Left cardiac atrium (tissue), 4 donors: ENCODE data around the gene NDC80. TPM values are rescaled to one million over a fixed set of nuclear protein-coding genes. Genes with fewer than 3 reads are reported as not detected.
A peak's percentile ranks its signal among the peaks of the same experiment; 100 is the strongest.

ENCODE experiments used
- ATAC-seq, 2 donors: fragments of 200-7000 bp; cut with Tn5 transposase; one replicate each; pipeline ENCODE4 v1.9.1; 2020; ENCODE audit warnings: mild to moderate bottlenecking in 2 of 2, moderate library complexity in 2 of 2
- DNase-seq: peaks from one replicate; pipeline ENCODE4 v3.0.0-alpha.2; 2020
- intact Hi-C, 2 donors: fragments of 100-400 bp; cut with DNase I; formaldehyde crosslinking; loops; one replicate each; pipeline versions ENCODE4 v1.14.1 to v1.15.1; 2022 to 2023
- total RNA-seq, 2 donors: library from RNA; stranded (reverse); fragmentation: NEBNext Ultra II Directional; extraction: Animal tissue kit (Norgen Biotek cat#: 25700); gene quantifications; one replicate each; pipeline ENCODE4 v1.2.1, GENCODE V29; 2021
- donor health status: DM: no; HTN: yes; CAD: no.
- donor health status: DM: no; HTN: yes; CAD: no; lungs with severe emphysema.
- donor health status: DM: yes; HTN: yes; CAD: no.
- donor health status: Dilated cardiomyopathy.

NDC80 gene
- total RNA-seq, 2 donors from 2014 or later, result 0.29 to 1.2 TPM

DNA sequence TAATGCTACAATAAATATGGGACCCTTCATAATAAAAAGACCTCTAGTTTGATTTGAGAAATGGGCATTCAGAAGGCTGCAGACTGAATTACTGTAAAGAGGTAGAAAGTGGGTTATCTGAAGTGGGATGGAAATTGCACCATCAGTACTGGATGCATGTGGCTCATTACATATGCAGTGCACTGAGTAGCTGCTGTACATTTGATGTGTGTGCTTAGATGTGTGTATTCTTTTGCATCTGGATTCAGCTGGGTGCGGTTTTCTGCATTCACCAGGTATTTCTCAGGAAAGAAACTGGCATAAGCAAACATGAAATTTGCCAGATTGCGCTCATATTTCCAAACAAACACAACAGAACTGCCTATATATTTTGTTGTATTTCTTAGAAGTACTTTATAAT is 38.2 kb downstream of the NDC80 start:
- DNase-seq, result no peak
- no peak for ATAC-seq
- intact Hi-C loops, result no loop called here

GRCh38 chr18:2610549-2610948 is 39.2 kb downstream of the NDC80 start:
- intact Hi-C loops, result no loop called here
- ATAC-seq, result no peak
- no peak for DNase-seq

DNA sequence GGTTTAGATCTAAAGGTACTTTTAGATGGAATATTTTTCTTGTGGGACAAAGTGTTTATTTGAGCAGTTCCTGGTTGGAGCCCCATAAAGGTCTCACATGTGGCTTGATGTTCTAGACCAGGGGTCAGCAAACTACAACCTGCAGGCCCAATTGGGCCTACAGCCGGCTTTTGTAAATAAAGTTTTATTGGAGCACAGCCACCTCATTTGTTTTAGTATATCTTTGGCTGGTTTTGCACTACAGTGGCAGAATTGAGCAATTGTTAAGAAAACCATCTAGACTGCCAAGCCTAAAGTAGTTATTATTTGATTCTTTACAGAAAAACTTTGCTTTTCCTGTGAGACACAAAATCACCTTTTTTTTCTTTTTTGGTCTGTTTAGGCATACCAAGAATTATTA is 41.6 kb downstream of the NDC80 start:
- intact Hi-C loops, result no loop called here
- no peak for ATAC-seq

DNA sequence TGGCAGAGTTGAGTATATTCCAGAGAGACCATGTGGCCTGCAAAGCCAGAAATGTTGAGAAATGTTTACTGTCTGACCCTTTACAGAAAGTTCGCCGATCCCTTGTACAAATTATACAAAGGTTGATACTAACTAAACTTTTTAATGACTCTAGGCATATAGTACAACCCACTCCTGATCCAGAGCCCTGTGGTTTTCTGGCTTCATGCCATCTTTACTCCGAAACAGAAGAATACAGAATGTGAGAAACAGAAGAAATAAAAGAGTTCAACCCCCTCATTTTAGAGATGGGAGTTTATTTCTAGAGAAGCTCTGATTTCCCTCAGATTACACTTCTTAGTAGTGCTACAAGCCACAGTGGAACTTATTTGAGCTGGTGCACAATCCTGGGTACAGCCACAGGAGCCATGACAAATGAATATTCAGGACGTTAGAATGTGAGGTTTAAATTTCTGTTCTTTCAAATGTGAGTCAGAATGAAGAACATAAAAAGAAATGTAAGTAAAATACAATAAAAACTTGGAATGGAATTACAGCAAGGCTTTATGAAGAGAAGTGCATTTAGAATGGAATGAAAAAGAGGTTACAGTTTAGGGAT is 46.1 kb downstream of the NDC80 start:
- no peak for ATAC-seq
- intact Hi-C loops, result no loop called here

More for the DNA sequence above, 41.6 kb downstream of the NDC80 start:
- no peak for DNase-seq

DNA sequence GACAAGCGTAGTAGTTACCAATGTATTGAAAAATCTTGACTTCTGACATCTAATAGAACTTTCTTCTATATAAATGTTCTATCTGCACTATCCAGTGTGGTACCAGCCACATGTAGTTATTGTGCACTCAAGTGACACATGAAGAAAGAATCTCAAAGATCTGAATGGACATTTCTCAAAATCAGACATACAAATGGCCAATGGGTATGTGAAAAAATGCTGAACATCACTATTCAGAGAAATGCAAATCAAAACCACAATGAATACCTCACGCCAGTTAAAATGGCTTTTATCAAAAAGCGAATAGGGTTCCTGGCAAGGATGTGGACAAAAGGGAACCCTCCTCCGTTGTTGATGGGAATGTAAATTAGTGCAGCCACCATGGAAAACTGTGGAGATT is 46.7 kb downstream of the NDC80 start:
- no peak for ATAC-seq
- intact Hi-C loops, result no loop called here

More for the DNA sequence above, 46.1 kb downstream of the NDC80 start:
- no peak for DNase-seq

DNA sequence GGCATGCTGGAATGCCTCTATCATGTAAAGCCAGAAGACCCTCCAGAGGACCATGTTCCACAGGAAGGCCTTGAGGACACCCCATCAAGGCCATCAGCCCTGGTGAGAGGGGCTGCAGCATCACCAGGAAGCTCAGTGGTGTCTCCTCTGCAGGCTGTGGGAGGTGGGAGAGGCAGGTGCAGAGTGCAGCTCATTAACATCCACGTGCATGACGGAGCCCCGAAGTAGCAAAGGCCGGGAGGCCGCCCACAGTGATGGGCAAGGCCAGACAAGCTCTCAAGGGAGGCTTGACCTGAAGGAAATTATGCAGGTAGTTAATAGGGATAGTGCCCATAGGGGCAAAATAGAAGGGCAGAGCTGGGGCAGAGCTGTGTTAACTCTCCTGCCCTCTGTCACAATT is 53.9 kb downstream of the NDC80 start:
- ATAC-seq (no peak), DNase-seq (no peak)
- intact Hi-C loops, result no loop called here

More for the DNA sequence above, 46.7 kb downstream of the NDC80 start:
- DNase-seq, result no peak

GRCh38 chr18:2627821-2628276 is 56.5 kb downstream of the NDC80 start:
- intact Hi-C loops, result no loop called here
- ATAC-seq (no peak), DNase-seq (no peak)

DNA sequence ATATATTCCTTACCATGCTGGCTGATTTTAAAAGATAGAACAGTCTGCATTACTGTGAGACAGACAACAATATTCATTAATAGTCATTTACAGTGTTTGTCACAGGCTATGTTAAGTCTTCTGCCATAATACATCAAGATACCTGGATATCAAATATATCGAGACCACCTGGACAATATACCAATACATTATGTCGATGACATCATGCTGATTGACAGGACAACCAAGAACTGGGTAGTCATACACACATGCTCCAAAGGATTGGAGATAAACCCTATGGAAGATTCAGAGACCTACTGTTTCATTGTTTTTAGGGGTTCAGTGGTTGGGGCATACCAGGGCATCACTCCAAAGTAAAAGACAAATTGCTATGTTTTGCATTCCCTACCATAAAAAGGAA is 57.6 kb downstream of the NDC80 start:
- DNase-seq, result no peak
- no peak for ATAC-seq
- intact Hi-C loops, result no loop called here

- intact Hi-C loops, result no loop called here
- no peak for DNase-seq
- ATAC-seq, result no peak
These were observed 64.2 kb downstream of the NDC80 start for GRCh38 chr18:2635586-2635985.

GRCh38 chr18:2636126-2636631 is 64.8 kb downstream of the NDC80 start:
- no peak for DNase-seq
- intact Hi-C loops, result no loop called here
- peak in 1 of 2 donors; percentile 39 for ATAC-seq

GRCh38 chr18:2641638-2642037 is 70.3 kb downstream of the NDC80 start:
- no peak for DNase-seq
- ATAC-seq, result peak; percentile 44 to 54
- intact Hi-C loops, result no loop called here

GRCh38 chr18:2642771-2643170 is 71.4 kb downstream of the NDC80 start:
- intact Hi-C loops, result no loop called here
- no peak for ATAC-seq
- no peak for DNase-seq

DNA sequence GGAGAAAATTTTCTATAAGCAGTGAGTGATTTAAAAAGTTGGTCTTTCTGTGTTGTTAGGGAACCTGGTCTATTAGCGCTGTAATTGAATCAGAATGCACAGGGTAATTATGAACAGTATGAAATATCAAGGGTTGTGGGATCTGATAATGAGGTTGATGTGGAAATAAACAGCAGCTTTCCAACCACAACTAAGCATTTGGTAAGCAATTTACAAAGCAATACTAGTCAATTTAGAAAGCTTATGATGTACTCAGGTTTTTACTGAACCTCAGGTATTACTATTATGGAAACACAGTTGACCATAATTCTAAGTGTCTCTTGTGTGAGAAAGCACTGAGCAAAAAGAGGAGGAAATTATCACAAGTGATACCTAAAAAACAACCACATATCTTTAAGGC is 73.2 kb downstream of the NDC80 start:
- no peak for DNase-seq
- intact Hi-C loops, result no loop called here
- ATAC-seq, result no peak

- intact Hi-C loops, result no loop called here
- ATAC-seq (no peak), DNase-seq (no peak)
These were observed 80.6 kb downstream of the NDC80 start for GRCh38 chr18:2651981-2652380.

DNA sequence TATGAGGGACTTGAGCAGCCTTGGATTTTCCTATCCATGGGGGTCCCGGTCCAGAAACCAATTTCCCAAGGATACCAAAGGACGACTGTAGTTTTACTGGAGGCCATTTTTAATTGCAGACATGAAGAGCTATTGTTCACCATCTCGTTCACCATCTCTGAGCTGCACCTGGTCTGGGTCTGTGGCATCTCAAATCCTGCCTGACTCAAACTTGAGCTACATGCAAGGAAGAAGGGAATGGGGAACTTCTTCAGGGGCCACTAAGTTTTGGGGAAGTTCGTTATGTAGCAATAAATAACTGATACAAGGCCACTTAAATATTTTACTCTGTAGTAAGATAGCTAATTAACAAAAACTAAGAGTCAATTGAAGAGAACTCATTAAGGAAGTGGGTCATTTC is 82.1 kb downstream of the NDC80 start:
- DNase-seq, result no peak
- no peak for ATAC-seq
- intact Hi-C loops, result no loop called here

DNA sequence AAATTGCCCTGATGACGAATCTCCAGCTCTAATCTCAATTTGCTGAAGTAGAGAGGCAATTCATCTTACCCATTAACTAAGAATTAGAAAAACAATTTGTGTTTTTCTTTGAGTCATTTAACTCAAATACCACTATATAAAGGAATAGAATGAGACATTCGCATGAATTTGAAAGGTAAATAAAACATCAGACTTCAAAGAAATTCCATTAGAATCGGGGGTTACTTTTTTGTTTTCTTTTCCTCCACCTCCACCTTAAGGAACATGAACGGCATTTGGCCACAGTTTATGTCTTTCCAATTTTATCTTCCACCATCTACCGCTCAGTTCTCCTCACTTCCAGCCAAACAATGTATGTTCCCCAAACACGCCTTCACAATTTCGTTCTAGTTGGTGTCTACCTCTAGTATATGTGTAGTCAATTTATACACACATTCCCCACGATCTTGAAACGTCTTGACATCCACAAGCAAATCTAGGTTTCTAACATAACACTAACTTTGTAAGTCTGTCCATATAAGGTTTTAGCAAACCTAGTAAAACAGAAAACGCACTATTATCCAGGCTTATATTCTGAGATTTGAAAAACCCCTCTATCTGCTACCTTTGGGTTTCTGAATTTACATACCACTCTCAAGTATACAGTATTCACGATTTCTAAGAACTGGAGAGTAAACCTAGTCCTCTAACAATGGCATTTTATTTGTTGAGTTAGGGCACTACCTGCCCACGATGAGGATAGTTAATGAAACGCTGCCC is 83.0 kb downstream of the NDC80 start:
- ATAC-seq (no peak), DNase-seq (no peak)
- intact Hi-C loops, result loop anchor here in 1 of 2 donors (2.0 kb wide), 1 partner anchor 84 kb away; the partner anchor contains the start of genes METTL4 and NDC80

GRCh38 chr18:2654928-2655177 is 83.5 kb downstream of the NDC80 start:
- intact Hi-C loops, result loop anchor here in 1 of 2 donors (2.0 kb wide), 1 partner anchor 84 kb away; the partner anchor contains the start of genes METTL4 and NDC80
- ATAC-seq (peak; percentile 34 to 49), DNase-seq (no peak)

GRCh38 chr18:2655178-2655953 is 84.0 kb downstream of the NDC80 start, which contains the start of gene SMCHD1:
Gene SMCHD1, plus strand, starts transcription at chr18:2655726. Its CDS starts 350 bp downstream, at chr18:2656076.
- intact Hi-C loops, result loop anchor here in 1 of 2 donors (2.0 kb wide), 1 partner anchor 85 kb away; the partner anchor contains the start of genes METTL4 and NDC80
- DNase-seq (peak; percentile 92), ATAC-seq (peak; percentile 90 to 93)

DNA sequence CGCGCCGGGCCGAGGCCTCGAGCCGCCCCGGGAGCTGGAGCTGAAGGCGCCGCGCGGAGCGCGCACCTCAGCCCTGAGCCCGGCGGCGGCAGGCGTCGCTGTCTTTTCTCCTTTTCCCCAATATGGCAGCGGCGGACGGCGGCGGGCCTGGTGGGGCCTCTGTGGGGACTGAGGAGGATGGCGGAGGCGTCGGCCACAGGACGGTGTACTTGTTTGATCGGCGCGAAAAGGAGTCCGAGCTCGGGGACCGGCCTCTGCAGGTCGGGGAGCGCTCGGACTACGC is 84.5 kb downstream of the NDC80 start:
- intact Hi-C loops, result loop anchor here in 1 of 2 donors (2.0 kb wide), 1 partner anchor 85 kb away; the partner anchor contains the start of genes METTL4 and NDC80
- no peak for ATAC-seq
- DNase-seq, result no peak
